Glomerular visceral epithelial cell (primary cell): ENCODE data around the gene CDK16.

Source experiments
- DNase-seq: peaks from one replicate; pipeline ENCODE4 v3.0.0-alpha.2; 2016; ENCODE audit errors: extremely low spot score

The CDK16 gene

DNA sequence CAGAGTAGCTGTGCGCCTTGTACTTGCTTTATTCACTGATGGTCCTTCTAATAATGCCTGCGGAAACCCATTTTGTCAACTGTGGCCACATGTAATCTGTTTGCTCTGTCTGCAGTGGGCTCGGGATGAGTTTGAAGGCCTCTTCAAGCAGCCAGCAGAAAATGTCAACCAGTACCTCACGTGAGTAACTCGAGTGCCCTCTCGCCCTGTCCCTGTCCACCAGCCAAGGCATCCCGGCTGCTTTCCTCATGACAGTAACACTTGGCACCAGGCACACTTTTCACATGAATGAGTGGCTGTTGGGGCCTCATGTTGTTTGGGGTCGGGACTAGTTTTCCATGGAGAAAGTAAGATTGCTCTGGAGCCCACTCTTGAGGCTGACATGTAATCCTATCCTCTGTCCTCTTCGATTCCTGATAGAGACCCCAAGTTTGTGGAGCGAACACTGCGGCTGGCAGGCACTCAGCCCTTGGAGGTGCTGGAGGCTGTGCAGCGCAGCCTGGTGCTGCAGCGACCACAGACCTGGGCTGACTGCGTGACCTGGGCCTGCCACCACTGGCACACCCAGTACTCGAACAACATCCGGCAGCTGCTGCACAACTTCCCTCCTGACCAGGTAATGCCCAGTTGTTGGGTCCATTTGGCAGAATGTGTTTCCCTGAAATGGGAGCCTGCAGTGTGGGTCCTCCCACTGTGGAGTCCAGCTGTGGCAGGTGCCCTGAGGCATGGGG, 8.8 kb upstream of the CDK16 start:
- DNase-seq: no peak

DNA sequence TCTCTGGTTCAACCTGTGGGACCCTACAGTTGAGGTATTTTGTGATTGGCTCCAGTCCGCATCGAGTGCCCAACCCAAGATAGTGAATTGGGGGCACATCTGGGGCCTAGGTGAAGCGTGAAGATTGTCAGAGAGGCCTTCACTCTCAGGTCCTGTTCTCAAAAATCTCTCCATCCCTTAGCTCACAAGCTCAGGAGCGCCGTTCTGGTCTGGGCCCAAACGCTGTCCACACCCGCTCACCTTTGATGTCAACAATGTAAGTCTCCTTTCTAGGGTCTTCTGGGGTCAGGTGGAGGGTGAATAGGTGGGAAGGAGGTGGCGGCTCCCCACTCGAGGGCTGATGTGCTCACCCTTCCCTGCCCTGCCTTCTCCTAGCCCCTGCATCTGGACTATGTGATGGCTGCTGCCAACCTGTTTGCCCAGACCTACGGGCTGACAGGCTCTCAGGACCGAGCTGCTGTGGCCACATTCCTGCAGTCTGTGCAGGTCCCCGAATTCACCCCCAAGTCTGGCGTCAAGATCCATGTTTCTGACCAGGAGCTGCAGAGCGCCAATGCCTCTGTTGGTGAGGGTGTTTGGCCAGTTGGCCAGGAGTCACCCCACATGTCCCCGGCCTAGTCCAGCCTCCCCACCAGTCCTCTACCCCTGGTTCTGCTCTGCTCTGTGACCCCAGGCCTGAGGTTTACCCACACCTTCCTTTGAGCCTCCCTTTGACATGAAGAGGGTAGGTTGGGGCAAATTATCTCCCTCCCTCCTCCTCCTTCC, 7.6 kb upstream of the CDK16 start:
- no peak for DNase-seq

DNA sequence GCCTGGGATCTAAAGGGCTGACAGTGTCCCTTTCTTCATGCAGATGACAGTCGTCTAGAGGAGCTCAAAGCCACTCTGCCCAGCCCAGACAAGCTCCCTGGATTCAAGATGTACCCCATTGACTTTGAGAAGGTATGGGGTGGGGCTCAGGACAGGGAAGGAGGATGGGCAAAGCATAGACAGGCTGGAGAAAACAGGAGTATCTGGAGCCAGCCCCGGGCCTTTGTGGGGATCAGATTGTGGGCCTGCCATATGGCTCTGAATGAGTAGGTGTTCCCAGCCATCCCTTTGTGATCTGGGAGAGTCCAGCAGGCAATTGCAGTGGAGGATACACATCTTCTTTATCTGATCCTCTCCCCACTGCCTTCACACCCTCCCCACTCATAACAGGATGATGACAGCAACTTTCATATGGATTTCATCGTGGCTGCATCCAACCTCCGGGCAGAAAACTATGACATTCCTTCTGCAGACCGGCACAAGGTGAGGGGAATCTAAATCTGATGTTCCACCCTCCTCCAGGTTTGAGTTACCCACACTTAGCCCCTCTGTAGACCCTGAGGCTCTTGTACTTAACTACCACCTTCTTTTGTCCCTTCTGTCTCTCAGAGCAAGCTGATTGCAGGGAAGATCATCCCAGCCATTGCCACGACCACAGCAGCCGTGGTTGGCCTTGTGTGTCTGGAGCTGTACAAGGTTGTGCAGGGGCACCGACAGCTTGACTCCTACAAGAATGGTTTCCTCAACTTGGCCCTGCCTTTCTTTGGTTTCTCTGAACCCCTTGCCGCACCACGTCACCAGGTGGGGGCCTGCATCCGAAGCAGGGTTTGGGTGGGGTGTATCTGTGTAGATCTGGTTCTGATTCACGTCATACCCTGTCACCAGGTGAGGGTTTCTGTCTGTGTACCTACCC, 5.8 kb upstream of the CDK16 start:
- no peak for DNase-seq

DNA sequence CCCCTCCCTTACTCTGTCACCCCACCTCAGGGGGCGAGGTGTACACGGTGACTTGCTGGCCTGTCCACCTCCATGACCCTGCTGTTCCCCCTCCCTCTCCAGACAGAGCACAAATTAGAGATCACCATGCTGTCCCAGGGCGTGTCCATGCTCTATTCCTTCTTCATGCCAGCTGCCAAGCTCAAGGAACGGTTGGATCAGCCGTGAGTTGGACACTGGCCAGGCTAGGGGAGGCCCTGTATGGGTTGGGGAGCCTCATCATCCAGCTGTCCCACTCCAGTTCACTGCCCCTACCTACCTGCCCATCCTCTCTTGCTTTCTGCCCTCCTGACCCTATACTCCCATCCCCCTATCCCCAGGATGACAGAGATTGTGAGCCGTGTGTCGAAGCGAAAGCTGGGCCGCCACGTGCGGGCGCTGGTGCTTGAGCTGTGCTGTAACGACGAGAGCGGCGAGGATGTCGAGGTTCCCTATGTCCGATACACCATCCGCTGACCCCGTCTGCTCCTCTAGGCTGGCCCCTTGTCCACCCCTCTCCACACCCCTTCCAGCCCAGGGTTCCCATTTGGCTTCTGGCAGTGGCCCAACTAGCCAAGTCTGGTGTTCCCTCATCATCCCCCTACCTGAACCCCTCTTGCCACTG, 3.9 kb upstream of the CDK16 start:
- no peak for DNase-seq

DNA sequence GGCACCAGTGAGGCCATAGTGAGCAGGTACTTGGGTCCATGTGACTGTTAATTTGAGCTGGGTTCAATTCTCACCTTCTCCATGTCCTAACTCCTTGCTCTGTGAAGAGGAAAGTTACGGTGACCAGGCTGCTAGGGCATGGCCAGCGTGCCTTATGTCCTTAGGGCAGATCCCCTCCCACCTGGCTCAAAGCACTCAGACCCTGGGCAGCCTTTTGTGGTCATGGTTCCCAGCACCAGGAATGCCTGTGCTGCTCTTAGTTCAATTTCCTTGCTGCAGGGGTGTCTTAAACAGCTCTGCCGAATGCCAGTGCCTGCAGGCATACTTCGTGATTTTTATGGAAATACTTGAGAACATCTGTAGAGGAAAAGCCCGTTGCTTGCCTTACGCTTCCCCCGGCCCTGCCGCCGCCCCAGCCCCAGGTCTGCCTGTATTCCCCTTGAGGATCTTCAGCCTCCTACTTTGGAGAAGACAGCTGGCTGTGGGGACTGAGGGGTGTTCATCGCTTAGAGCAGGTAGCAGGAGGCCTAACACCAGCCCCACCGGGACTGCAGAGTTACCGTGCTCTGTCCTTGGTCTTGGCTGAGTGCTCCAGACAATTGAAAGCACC, 3.1 kb upstream of the CDK16 start:
- no peak for DNase-seq

DNA sequence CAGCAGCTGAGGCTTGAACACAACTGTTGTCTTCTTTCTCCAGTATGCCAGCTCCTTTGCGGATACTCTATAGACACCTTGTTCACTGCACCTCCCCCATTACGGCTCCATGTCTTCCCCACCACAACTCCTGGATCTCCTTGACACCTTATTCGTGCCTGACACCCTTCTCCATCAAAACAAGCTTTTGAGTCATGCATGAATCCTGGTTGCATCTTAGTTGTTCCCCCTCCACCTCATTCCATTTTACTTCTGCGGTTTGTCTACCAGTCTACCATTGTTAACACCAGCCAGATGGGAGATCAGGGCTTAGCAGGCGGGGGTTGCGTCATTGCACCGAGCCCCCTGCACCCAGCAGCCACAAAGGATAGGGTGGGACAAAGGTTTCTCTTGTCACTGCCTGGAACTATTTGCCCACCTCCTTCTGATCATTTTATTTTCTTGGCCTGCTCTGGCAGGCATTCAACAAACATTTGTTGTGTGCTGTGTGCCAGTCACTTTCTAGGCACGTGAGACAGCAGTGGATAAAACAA, 2.0 kb upstream of the CDK16 start:
- no peak for DNase-seq

DNA sequence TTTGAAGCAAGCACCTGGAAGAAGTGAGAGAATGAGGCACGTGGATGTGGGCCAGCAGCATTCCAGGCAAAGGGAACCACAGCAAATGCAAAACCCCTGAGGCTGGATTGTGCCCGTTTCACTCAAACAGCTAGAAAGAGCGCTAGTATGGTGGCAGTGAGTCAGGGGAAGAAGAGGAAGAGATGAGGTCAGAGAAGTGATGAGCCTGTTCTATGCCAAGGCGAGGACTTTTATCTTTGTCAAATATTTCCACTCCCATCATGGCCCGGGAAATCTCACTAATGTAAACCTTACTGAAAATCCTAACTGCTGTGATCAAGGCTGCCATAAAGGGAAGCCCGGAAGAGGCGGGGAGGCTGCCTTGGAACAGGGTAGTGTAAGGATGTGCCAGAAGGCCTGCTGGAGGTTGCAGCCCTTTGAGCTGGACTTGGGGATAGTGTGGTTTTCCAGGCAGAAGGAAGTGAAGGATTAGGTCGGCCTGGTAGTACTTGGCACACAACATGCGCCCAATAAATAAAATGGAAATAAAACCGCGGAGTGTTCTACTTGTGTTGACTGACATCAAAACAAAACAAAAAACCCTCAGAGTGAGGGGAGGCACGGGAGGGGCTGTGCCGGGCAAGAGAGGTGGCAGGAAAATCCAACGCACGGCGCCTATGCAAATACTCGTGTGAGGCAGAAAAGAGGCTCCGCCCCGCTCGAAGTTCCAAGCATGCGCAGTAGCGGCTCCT, 1.2 kb upstream of the CDK16 start:
- peak; percentile 48 for DNase-seq

DNA sequence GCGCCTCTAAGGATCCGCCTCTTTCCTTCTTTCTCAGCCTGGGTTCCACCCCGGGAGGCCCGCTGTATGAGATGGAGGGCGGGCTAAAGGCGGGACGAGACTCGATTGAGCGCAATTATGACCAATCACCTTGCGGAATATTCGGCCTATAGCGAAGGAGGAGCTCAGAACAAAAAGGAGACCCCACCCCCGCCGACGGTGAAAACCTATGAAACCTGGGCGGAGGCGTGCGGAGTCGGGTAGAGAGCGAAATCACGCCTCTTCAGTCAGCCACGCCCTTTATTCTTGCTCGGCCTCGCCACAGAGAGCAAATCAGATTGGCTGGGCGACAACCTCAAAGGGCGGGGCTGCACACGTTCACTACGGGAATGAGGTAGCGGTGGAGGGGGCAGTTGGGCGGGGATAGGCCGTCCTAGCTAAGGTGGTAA, 615 bp upstream of the CDK16 start:
- DNase-seq: peak; percentile 98

DNA sequence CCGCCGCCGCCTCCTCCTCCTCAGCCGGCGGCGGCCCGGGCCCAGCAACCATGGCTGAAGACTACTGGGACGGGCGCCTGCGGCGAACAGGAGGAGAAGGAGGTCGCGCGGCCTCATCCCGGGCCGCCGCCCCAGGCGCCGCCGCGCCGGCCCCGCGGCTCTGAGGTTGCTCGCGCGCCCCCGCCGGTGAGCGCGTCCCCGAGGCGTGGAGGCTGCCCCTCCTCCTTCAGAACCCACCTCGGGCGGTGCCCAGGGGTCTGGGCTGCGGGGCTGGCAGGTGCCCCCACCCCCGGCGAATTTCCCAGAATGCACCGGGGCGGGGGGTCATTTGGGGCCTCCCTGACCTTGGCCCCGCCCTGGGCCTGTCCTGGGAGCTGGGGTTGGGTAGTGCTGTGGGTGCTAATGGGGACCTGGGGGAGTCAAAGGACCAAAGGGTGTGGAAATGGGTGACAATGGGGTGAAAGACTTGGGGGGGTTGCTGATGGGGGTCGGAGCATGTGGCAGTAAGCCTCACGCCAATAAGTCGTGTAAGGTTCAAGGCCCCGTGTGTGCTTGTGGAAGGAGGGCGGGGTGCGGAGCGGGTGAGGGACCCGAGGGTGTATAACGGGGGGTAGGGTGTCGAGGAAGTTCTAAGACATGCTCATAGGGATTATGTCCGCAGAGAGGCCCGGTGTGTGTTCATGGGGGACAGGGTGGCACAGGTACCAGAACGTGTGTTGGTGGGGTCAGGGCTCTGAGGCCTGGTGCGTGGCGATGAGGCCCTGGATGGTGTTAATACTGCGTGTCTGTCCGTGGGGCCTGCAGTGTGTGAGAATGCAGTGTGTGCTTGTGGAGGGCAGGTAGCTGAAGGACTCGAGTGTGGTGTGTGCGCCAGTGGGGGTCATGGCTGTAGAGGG, 687 bp downstream of the CDK16 start:
- peak; percentile 26 for DNase-seq

DNA sequence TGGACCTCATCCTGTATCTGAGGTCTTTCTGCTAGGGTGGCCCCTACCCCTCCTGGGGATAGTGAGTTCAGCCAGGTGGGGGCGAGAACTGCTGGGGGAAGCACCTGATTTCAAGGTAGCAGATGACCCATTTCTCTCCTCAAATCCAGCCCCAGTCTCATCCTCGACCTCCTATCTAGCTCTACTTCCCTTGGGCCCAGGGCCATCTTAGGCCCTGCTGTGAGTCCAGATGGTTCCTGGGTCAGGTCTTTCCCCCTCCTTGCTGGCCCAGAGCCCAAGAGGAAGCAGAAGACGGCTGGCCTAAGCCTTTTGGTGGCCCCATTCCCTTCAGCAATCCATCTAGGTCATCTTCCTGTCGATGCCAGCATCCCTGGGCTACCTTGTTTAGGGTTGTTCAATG, 3.3 kb downstream of the CDK16 start:
- DNase-seq: no peak

DNA sequence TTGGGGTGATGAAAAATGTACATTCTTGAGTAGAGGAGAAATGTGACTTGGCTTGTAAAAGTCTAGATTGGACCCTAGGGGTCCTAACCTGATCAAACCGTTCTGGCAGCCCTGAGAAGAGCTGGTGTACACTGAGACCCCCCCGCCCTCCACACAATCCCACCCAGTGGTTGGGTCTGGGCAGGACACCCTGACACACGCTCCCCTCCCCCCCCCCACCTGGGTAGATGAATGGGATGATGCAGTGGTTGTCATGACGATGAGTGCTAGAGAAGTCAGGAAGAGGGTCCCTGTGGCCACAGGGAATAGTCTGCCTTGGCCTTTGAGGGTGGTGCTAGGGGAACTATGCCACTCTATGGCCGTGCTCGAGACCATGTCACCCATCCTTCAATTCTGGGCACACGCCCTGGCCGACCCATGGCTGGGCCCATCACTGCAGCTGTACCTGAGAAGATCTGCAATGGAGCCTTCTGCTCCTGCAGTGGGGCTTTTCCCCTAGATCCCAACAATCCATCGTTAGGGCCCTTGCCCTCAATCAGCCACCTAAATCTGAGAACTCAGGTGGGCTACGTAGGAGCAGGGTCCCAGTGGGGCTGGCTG, 4.4 kb downstream of the CDK16 start:
- no peak for DNase-seq

DNA sequence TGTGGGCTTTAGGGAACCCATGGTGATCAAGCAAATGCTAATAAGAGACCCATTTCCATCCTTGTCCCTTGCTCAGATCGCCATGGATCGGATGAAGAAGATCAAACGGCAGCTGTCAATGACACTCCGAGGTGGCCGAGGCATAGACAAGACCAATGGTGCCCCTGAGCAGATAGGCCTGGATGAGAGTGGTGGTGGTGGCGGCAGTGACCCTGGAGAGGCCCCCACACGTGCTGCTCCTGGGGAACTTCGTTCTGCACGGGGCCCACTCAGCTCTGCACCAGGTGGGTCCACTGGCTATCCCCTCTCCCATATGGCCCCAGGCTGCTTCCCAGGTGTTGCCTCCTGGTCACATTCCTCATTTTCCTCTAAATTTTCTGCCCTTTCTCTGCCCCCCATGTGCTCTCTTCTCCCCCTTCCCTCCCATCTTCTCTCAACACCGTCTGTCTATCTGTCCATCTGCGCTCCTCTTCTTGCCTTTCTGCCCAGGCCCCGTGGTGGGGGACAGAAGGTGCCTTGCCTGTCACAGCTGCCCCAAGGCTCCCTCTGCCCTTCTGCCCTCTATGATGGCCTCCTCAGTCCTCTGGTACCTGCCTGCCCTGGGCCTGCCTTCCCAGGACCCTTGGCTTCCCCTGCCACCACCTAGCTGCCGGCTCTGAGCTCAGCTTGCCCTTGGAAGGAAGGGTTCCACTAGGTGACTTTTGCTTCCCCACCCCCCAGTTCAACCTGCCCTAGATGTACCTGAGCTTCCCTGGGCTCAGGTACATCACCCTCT, 5.2 kb downstream of the CDK16 start:
- no peak for DNase-seq

DNA sequence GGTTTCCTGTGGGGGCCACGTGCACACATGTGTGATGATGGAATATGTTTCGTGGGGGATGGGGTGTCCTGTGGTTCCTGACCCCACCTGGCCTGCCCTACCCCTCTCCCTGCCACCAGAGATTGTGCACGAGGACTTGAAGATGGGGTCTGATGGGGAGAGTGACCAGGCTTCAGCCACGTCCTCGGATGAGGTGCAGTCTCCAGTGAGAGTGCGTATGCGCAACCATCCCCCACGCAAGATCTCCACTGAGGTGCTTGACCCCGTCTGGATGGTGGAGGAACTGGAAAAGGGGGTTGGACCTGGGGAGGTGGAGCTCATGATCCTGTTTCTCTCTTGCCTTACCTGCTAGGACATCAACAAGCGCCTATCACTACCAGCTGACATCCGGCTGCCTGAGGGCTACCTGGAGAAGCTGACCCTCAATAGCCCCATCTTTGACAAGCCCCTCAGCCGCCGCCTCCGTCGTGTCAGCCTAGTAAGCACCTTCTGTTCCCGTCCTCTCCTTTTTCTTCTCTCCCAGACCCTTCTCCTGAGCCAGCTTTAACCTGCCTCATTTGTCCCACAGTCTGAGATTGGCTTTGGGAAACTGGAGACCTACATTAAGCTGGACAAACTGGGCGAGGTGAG, 5.9 kb downstream of the CDK16 start:
- DNase-seq: no peak

DNA sequence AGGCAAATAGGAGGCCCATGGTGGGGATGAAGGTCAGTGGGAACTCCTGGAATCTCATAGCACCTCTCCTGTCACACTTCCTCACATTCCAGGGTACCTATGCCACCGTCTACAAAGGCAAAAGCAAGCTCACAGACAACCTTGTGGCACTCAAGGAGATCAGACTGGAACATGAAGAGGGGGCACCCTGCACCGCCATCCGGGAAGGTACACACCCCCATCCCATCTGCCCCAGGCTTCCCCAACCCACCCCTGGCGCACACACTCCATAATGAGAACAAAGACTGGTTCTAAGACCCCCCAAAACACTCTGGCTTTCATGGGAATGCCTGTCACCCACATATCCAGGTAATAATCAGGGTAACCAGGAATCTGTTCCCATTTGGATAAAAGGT, 6.4 kb downstream of the CDK16 start:
- DNase-seq: no peak

DNA sequence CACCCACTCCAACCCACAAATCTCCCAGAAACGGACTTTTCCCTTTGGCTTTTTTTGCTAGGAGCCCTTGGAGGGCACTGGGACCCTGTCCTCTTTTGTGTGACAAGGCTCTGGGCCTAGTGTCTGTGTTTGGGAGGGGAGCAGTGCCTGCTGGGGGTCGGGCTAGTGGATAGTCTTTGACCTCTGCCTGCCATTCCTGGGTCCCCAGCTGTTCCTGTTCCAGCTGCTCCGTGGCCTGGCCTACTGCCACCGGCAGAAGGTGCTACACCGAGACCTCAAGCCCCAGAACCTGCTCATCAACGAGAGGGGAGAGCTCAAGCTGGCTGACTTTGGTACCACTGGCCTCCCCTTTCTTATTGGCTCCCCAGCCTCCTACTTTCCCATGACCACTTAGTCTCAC, 7.6 kb downstream of the CDK16 start:
- no peak for DNase-seq

DNA sequence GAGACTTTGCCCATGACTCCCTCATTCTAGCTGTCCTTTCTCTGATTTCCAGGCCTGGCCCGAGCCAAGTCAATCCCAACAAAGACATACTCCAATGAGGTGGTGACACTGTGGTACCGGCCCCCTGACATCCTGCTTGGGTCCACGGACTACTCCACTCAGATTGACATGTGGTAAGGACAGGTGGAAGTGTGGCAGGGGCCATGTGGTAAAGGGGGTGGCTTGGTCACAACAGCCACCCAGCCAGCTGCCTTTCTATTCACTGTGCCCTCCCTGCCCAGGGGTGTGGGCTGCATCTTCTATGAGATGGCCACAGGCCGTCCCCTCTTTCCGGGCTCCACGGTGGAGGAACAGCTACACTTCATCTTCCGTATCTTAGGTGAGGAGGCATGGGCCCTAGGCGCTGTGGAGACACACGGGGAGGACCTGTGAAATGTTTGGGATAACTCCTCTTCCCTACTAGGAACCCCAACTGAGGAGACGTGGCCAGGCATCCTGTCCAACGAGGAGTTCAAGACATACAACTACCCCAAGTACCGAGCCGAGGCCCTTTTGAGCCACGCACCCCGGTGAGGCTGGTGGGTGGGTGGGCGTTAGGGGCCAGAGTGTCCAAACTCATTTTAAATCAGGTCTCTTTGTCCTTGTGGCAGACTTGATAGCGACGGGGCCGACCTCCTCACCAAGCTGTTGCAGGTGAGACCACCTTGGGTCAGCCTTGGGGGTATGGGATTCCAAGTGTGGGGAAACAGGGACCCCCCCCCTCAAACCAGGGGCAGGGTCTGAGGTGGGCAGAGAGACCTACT, 8.3 kb downstream of the CDK16 start:
- DNase-seq: no peak

DNA sequence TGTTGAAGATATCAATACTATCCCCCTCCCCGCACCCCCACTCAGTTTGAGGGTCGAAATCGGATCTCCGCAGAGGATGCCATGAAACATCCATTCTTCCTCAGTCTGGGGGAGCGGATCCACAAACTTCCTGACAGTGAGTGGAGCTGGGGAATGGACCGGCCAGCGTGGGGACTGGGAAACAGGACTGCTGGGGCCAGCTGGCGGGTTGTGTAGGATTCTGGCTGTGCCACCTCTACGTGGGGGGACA, 8.8 kb downstream of the CDK16 start:
- no peak for DNase-seq
